Measurements from ENCODE around the gene MICAL2.

DNA sequence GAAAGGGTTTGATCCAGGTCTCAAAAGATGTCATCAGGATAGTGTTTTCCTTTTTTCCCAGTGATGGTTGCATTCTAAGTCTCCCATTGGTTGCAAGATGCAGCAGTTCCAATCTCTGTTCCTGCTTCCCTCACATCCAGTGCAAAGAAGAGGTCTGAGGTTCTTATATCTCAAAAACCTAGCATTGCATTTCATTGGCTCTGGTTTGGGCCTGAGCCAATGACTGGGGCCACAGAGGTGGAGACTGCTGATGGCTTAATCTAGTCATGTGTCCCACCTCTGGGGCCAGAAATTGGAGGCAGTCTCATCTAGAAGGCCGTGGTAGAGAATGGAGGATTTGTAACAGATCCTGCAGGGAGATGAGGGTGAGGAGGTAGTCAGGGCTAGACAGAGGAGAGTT, 13.2 kb upstream of the MICAL2 start:
- TF ChIP-seq POLR2A (IDR thresholded peaks at IDR 0.05), result no peak
- TF ChIP-seq, protein P1, sequence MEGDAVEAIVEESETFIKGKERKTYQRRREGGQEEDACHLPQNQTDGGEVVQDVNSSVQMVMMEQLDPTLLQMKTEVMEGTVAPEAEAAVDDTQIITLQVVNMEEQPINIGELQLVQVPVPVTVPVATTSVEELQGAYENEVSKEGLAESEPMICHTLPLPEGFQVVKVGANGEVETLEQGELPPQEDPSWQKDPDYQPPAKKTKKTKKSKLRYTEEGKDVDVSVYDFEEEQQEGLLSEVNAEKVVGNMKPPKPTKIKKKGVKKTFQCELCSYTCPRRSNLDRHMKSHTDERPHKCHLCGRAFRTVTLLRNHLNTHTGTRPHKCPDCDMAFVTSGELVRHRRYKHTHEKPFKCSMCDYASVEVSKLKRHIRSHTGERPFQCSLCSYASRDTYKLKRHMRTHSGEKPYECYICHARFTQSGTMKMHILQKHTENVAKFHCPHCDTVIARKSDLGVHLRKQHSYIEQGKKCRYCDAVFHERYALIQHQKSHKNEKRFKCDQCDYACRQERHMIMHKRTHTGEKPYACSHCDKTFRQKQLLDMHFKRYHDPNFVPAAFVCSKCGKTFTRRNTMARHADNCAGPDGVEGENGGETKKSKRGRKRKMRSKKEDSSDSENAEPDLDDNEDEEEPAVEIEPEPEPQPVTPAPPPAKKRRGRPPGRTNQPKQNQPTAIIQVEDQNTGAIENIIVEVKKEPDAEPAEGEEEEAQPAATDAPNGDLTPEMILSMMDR (IDR thresholded peaks at IDR 0.05), result no peak
